C4-2B (cell line): ENCODE measurements around the gene LYZL2.

Source experiments
- CTCF ChIP-seq: fragments of 450-650 bp; conservative IDR thresholded peaks from 2 replicates; pipeline ENCODE4 v1.5.1; 2017; ENCODE audit warnings: mild to moderate bottlenecking
- ZFX ChIP-seq: fragments of 450-650 bp; IDR thresholded peaks from 2 replicates; pipeline ENCODE4 v1.6.1; 2017

GRCh38 chr10:30589441-30589840 is 40.1 kb downstream of the LYZL2 start:
- no peak for TF ChIP-seq CTCF
- TF ChIP-seq ZFX = no peak
